ENCODE data around the gene ZNF428. TPM values are rescaled to one million over a fixed set of nuclear protein-coding genes. Genes with fewer than 3 reads are reported as not detected.

The ZNF428 gene
- total and polyA plus RNA-seq, 2 experiments from 2014 or later, result 21.1 to 23.9 TPM

DNA sequence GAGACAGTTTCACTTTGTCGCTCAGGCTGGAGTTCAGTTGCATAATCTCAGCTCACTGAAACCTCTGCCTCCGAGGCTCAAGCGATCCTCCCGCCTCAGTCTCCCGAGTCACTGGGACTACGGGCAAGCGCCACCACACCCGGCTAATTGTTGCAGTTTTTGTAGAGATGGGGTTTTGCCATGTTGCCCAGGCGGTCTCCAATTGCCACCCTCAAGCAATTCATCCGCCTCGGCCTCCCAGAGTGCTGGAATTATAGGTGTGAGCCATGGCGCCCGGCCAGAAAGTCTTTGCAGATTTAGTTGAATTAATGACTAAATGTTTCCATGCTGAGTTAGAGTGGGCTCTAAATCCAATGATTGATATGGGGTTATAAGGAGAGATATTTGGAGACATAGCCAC, 24.8 kb upstream of the ZNF428 start:
- ATAC-seq (no peak), DNase-seq (ENCODE audit: low spot score) (no peak)
- Mint-ChIP-seq H3K36me3 (ENCODE audit: low read depth) (peaks cover 41% of the 10 kb centered on the region), H3K27ac (no peak overlapping the region), H3K4me3 (no peak overlapping the region), H3K4me1 (peaks cover 7% of the 10 kb centered on the region), H3K27me3 (ENCODE audit: insufficient read depth, low read depth, poor library complexity) (peaks cover 34% of the 10 kb centered on the region), H3K9me3 (peaks cover 28% of the 10 kb centered on the region)
- 0 out of 2 replicates have a peak, but pooled peaks cover 4% of the 10 kb centered on the region for H4K20me1 ChIP-seq (replicated peaks; ENCODE audit: insufficient read depth)
- H3K9me2 ChIP-seq (ENCODE audit: insufficient read depth), result no peaks in the 10 kb centered on the region
- H2AFZ ChIP-seq, result no peak overlapping the region
- no peaks in the 10 kb centered on the region for H3K79me2 ChIP-seq (replicated peaks; ENCODE audit: insufficient read depth)
- TF ChIP-seq, protein P1, sequence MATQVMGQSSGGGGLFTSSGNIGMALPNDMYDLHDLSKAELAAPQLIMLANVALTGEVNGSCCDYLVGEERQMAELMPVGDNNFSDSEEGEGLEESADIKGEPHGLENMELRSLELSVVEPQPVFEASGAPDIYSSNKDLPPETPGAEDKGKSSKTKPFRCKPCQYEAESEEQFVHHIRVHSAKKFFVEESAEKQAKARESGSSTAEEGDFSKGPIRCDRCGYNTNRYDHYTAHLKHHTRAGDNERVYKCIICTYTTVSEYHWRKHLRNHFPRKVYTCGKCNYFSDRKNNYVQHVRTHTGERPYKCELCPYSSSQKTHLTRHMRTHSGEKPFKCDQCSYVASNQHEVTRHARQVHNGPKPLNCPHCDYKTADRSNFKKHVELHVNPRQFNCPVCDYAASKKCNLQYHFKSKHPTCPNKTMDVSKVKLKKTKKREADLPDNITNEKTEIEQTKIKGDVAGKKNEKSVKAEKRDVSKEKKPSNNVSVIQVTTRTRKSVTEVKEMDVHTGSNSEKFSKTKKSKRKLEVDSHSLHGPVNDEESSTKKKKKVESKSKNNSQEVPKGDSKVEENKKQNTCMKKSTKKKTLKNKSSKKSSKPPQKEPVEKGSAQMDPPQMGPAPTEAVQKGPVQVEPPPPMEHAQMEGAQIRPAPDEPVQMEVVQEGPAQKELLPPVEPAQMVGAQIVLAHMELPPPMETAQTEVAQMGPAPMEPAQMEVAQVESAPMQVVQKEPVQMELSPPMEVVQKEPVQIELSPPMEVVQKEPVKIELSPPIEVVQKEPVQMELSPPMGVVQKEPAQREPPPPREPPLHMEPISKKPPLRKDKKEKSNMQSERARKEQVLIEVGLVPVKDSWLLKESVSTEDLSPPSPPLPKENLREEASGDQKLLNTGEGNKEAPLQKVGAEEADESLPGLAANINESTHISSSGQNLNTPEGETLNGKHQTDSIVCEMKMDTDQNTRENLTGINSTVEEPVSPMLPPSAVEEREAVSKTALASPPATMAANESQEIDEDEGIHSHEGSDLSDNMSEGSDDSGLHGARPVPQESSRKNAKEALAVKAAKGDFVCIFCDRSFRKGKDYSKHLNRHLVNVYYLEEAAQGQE (IDR thresholded peaks at IDR 0.05; ENCODE audit: unreplicated experiment), result no peak
- TF ChIP-seq, protein P2, sequence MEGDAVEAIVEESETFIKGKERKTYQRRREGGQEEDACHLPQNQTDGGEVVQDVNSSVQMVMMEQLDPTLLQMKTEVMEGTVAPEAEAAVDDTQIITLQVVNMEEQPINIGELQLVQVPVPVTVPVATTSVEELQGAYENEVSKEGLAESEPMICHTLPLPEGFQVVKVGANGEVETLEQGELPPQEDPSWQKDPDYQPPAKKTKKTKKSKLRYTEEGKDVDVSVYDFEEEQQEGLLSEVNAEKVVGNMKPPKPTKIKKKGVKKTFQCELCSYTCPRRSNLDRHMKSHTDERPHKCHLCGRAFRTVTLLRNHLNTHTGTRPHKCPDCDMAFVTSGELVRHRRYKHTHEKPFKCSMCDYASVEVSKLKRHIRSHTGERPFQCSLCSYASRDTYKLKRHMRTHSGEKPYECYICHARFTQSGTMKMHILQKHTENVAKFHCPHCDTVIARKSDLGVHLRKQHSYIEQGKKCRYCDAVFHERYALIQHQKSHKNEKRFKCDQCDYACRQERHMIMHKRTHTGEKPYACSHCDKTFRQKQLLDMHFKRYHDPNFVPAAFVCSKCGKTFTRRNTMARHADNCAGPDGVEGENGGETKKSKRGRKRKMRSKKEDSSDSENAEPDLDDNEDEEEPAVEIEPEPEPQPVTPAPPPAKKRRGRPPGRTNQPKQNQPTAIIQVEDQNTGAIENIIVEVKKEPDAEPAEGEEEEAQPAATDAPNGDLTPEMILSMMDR (conservative IDR thresholded peaks at IDR 0.05; ENCODE audit: low read depth in 2 of 2), result no peak
- TF ChIP-seq STAT1 (IDR thresholded peaks at IDR 0.05; ENCODE audit: unreplicated experiment) (no peak), JUNB (IDR thresholded peaks at IDR 0.05; ENCODE audit: unreplicated experiment) (no peak), EZH2phosphoT487 (IDR thresholded peaks at IDR 0.05; ENCODE audit: unreplicated experiment) (no peak)
- TF ChIP-seq, protein P3, sequence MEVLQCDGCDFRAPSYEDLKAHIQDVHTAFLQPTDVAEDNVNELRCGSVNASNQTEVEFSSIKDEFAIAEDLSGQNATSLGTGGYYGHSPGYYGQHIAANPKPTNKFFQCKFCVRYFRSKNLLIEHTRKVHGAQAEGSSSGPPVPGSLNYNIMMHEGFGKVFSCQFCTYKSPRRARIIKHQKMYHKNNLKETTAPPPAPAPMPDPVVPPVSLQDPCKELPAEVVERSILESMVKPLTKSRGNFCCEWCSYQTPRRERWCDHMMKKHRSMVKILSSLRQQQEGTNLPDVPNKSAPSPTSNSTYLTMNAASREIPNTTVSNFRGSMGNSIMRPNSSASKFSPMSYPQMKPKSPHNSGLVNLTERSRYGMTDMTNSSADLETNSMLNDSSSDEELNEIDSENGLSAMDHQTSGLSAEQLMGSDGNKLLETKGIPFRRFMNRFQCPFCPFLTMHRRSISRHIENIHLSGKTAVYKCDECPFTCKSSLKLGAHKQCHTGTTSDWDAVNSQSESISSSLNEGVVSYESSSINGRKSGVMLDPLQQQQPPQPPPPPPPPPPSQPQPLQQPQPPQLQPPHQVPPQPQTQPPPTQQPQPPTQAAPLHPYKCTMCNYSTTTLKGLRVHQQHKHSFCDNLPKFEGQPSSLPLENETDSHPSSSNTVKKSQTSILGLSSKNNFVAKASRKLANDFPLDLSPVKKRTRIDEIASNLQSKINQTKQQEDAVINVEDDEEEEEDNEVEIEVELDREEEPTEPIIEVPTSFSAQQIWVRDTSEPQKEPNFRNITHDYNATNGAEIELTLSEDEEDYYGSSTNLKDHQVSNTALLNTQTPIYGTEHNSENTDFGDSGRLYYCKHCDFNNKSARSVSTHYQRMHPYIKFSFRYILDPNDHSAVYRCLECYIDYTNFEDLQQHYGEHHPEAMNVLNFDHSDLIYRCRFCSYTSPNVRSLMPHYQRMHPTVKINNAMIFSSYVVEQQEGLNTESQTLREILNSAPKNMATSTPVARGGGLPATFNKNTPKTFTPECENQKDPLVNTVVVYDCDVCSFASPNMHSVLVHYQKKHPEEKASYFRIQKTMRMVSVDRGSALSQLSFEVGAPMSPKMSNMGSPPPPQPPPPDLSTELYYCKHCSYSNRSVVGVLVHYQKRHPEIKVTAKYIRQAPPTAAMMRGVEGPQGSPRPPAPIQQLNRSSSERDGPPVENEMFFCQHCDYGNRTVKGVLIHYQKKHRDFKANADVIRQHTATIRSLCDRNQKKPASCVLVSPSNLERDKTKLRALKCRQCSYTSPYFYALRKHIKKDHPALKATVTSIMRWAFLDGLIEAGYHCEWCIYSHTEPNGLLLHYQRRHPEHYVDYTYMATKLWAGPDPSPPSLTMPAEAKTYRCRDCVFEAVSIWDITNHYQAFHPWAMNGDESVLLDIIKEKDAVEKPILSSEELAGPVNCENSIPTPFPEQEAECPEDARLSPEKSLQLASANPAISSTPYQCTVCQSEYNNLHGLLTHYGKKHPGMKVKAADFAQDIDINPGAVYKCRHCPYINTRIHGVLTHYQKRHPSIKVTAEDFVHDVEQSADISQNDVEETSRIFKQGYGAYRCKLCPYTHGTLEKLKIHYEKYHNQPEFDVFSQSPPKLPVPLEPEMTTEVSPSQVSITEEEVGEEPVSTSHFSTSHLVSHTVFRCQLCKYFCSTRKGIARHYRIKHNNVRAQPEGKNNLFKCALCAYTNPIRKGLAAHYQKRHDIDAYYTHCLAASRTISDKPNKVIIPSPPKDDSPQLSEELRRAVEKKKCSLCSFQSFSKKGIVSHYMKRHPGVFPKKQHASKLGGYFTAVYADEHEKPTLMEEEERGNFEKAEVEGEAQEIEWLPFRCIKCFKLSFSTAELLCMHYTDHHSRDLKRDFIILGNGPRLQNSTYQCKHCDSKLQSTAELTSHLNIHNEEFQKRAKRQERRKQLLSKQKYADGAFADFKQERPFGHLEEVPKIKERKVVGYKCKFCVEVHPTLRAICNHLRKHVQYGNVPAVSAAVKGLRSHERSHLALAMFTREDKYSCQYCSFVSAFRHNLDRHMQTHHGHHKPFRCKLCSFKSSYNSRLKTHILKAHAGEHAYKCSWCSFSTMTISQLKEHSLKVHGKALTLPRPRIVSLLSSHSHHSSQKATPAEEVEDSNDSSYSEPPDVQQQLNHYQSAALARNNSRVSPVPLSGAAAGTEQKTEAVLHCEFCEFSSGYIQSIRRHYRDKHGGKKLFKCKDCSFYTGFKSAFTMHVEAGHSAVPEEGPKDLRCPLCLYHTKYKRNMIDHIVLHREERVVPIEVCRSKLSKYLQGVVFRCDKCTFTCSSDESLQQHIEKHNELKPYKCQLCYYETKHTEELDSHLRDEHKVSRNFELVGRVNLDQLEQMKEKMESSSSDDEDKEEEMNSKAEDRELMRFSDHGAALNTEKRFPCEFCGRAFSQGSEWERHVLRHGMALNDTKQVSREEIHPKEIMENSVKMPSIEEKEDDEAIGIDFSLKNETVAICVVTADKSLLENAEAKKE (CRISPR knock-in tag; IDR thresholded peaks at IDR 0.05), result no peak
- H3K4me3 ChIP-seq, result no peak overlapping the region
- H3F3A ChIP-seq (replicated peaks; ENCODE audit: low read depth), result no peaks in the 10 kb centered on the region
- no peak overlapping the region for H3K4me2 ChIP-seq
- H3K4me1 ChIP-seq (ENCODE audit: insufficient read depth), result no peaks in the 10 kb centered on the region
- peaks cover 28% of the 10 kb centered on the region for H3K27me3 ChIP-seq (ENCODE audit: insufficient read depth)
- no peak overlapping the region for H3K27ac ChIP-seq (ENCODE audit: low read depth)
- H3K36me3 ChIP-seq (ENCODE audit: insufficient read depth), result no peaks in the 10 kb centered on the region; the same call in none of the 2 replicates
